Stimulated activated CD8-positive, alpha-beta memory T cell treated with anti-CD3 and anti-CD28 coated beads, Interleukin-15, amount 100 ng/mL, for 4 hours (primary cell): ENCODE measurements around the gene GTPBP6.
"Not testable (repeated sequence)": the region's sequence is repeated elsewhere in the genome, so short reads cannot be mapped to it uniquely, and the experiment has no call there.

ENCODE experiments used
- DNase-seq, 2 donors: peaks; one replicate each; pipeline ENCODE4 v3.0.0-alpha.2; 2020; ENCODE audit warnings: low read depth in 2 of 2

The GTPBP6 gene

DNA sequence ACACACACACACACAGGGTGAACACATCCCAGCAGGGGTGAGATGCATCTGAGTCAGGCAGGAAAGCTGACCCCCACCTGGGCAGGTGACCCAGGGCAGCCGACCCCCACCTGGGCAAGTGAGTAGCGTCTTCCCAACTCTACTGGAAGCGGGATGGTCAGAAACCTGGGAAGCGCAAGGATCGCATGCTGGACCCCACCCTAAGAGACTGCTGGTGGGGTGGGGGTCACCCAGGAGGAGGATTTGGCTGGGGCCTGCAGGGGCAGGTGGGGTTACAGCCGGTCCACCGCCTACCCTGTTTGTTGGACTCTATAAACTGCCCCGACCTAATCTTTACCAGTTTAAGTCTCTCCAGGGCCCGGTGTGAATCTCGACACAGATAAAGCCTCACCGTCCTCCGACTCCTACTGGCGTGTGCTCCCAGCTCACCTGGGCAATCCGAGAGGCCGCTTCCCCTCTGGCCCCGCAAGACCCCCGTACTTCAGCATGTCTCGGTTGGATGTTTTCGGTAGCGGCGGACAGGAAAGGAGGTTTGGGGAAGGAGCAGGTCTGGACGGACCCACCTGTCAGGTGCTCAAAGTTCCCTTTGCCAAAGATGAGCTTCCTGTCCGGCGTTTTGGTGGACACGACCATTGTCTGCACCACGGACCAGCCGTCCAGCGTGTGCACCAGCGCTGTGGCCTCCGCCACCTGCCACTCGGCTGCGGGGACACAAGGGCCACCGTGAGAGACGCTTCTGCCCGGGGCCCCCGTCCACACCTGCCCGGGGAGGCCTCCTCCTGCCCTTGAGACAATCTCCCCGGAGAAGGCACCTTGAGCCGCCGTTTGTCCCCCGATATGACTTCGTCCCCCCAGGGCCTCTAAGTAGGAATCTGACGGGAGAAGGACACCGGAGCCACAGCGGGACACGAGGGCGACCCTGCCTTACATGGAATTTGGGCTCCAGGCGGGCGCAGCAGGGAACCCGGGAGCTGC, 2.0 kb downstream of the GTPBP6 start:
- no peak for DNase-seq

DNA sequence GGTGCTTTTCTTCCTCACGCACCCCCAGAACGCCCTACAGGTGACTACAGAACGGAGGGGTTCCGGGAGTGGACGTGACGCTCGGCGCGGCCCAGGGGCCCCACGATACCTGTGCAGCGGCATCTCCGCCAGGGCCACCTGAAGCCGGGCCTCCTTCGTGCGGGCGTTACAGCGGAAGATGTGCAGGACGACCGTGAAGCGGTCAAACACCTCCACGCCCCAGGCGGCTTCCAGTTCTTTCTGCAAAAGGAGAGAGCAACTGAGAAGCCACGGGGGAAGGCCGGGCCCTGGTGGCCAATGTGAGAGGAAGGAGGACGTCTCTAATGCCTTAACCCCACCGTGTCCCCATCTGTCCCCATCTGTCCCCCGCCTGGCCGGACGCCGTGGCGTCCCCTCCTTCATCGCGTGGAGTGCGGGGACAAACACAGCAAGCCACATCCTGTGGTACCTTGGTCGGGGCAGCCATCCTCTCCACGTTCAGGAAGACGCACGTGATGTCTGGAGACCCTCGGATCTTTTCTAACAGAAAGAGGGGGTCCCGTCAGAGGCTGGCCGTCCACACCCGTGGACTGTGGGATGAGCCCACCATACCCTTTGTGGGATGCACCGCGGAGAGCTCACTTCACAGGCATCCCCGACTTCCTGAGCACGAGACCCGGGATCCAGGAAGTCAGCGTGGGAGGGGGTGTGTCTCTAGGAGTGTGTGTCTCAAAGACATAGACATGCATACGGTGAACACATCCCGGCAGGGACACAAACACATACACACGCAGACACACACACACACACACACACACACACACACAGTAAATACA, 3.6 kb downstream of the GTPBP6 start:
- DNase-seq = no peak

DNA sequence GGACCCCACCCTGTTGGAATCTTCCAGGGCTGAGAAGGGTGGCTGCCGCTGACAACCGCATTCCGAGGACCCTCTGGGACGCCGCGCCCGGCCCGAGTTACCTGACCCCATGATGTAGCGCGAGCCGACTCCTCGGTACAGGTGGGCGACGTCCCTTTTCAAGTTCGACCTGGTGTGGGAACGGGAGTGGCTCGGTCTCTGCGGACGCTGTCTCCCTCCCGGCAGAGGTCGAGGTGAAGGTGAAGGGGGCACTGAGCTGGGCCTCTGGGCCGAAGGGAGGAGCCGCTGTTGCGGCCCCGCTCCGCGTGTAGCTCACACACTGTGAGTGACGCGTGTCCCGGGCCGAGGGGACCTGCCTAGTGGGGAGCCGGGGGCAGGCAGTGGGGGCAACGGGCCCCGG, 4.5 kb downstream of the GTPBP6 start:
- no peak for DNase-seq

DNA sequence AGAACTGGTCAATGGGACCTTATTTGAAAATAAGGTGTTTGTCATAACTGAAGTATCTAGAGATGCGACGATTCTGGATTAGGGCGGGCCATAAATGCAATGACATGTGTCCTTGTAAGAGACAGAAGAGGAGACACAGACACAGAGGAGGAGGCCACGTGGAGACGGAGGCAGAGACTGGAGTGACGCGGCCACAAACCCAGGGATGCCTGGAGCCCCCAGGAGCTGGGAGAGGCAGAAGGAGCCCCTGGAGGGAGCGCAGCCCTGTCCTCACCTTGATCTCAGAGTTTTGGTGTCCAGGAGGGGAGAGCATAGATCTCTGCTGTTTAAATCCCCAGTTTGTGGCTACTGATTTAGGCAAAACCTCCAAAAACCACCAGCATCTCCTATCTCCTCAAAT, 5.0 kb downstream of the GTPBP6 start:
- DNase-seq = no peak

DNA sequence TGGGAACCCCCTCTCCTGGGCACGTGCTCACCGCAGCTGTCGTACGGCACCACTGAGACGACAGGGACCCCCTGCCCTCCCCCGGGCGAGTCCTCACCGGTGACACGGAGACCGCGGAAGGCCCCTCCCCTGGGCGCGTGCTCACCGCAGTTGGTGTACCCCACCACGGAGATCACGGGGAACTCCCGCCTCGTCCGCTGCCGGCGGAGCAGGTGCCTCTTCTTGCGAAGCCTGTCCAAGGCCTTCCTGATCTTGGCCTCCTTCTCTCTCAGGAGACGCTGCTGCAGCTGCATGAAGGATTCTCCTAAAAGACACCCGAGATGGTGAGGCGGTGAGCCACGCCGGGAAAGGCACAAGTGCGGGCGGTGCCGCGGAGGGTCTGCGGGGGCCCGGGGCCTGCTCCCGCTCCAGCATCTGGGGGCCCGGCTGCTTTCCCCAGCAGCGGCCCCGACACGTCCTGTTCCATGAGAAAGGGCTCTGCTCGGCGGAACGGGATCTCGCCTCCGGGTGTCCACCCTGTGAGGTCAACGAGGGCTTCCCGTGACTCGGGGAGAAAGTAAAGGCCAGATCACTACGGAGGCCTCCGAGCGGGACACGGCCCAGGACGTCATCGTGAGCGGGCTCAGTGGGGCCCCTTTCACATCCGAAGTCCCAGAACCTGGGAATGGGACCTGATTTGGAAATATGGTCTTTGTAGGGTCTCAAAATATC, 5.8 kb downstream of the GTPBP6 start:
- no peak for DNase-seq

DNA sequence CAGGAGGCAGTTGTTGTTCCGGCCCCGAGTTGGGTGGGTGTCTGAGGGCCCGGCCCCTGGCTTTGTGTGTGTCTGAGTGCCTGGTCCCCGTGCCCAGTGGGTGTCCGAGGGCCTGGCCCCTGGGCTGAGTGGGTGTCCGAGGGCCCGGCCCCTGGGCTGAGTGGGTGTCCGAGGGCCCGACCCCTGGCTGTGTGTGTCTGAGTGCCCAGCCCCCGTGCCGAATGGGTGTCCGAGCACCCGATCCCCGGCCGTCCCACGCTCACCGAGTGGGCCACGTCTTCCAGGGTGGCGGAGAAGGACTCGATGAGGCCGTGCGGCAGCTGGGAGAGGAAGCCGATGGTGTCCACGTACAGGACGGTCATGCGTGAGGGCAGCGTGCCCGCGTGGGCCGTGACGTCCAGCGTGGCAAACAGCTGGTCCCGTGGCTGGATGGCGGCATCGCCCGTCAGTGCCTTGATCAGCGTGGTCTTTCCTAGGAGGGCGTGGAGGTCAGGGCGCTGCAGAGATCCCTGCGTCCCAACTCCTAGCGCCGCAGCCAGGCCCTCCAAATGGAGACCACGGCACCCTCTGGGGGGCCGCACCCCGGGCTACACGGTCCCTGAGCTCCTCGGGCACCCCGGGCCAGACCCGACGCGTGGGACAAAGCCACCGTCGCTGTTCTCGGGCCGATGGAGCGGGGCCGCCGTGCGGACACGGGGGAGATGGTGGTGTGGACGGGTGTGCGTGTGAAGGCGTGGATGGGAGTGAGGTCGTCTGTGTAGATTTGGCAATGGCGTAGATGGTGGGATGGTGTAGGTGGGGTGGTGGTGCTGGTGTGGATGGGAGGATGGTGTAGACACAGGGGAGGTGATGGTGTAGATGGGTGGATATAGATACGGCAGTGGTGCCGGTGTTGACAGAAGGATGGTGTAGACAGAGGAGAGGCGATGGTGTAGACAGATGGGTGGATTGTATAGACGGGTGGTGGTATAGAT, 7.2 kb downstream of the GTPBP6 start:
- no peak for DNase-seq

DNA sequence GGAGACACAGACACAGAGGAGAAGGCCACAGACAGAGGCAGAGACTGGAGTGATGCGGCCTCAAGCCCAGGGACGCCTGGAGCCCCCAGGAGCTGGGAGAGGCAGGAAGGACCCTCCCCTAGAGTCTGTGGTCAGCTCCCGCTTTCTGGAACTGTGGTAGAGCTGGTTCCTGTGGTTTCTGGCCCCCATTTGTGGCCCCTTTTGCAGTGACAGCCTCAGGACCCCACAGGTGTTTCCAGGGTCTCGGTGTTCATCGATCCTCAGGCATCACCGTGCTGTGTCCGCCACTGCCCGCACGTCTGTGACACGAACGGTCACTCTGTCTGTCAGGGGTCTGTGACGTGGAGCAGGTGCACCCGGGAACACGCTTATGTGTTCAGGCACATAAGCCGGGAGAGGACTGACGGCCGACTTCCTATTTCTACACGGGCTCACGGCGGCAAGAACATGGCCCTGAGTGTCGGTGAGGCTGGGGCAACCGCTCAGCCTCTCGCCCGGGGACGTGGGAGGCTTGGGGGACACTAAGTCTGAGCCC, 7.9 kb downstream of the GTPBP6 start:
- DNase-seq = no peak

DNA sequence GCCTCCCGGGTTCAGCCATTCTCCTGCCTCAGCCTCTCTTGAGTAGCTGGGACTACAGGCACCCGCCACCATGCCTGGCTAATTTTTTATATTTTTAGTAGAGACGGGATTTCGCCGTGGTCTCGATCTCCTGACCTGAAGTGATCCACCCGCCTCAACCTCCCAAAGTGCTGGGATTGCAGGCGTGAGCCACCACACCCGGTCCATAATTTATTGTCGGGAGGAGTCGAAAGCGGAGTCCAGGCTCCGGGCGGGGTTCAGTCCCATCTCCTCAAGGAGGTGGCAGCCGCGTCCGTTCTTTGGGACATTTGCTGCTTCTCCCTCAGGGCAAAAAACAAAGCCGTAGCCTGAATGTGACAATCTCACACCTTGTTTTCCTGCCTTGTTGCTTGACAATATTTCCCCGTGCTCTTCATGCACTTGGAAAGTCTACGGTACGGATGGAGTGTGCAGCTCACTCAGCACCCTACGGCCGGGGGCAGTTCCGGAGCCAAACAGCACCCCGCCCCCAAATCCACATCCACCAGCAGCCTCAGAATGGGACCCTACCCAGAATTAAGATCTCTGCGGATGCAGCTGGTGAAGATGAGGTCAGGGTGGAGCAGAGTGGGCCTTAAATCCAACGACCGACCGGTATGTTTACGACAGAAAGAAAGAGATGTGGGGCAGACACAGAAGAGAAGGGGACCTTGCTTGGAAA, 9.6 kb downstream of the GTPBP6 start:
- DNase-seq = no peak

DNA sequence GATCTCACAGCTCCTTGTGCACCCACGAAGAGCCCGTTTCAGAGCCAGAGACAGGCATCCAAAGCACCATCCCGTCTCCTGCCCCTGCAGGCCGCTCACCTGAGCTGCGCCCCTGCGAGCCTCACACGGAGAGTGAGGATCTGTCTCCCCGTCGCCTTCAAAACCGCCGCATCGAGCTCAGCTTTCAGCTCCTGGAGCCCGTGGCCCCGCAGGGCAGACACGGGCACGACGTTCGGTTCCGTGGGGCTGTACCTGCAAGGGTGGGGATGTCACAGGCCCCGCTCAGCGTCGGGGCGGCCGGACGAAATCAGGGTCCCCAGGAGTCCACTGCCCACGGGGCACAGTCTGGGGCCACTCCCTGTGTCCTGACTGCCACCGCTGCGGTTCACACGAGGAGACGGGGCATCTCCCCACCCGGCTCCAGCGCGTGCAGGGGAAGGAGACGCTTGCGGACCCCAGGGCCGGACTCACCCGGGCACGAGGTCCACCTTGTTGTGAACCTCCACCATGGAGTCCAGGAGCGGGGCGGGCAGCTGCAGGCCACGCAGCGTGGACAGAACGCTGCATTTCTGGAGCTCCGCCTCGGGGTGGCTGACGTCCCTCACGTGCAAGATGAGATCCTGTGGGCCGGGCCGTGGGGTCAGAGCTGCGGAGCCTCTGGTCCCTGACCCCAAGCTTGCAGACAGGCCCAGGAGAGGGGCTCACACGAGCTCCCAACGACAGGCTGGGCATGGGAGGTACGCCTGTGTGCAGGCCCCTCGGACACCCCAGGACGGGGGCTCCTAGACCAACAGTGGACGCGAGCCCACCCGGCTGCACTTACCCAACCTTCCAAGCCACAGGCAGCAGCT, 11.1 kb downstream of the GTPBP6 start:
- DNase-seq = no peak

DNA sequence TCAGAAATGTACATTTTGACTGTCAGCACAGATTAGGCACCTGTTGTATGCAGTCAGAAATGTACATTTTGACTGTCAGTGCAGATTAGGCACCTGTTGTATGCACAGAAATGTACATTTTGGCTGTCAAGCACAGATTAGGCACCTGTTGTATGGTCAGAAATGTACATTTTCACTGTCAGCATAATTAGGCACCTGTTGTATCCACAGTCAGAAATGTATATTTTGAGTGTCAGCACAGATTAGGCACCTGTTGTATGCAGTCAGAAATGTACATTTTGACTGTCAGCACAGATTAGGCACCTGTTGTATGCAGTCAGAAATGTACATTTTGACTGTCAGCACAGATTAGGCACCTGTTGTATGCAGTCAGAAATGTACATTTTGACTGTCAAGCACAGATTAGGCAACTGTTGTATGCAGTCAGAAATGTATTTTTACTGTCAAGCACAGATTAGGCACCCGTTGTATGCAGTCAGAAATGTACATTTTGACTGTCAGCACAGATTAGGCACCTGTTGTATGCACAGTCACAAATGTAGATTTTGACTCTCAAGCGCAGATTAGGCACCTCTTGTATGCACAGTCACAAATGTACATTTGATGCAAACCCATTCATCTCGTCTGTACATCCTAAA, 11.9 kb downstream of the GTPBP6 start:
- not testable (repeated sequence) for DNase-seq

DNA sequence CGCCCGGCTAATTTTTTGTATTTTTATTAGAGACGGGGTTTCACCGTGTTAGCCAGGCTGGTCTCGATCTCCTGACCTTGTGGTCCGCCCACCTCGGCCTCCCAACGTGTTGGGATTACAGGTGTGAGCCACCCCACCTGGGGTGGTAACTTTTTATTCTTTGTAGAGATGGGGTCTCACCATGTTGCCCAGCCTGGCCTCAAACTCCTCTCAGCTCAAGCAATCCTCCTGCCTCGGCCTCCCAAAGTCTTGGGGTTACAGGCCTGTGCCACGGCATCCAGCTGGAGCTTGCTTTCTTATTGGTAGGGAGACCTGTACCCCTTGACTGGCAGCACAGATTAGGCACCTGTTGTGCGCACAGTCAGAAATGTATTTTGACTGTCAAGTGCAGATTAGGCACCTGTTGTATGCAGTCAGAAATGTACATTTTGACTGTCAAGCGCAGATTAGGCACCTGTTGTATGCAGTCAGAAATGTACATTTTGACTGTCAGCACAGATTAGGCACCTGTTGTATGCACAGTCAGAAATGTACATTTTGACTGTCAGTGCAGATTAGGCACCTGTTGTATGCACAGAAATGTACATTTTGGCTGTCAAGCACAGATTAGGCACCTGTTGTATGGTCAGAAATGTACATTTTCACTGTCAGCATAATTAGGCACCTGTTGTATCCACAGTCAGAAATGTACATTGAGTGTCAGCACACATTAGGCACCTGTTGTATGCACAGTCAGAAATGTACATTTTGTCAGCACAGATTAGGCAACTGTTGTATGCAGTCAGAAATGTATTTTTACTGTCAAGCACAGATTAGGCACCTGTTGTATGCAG, 12.6 kb downstream of the GTPBP6 start:
- not testable (repeated sequence) for DNase-seq

DNA sequence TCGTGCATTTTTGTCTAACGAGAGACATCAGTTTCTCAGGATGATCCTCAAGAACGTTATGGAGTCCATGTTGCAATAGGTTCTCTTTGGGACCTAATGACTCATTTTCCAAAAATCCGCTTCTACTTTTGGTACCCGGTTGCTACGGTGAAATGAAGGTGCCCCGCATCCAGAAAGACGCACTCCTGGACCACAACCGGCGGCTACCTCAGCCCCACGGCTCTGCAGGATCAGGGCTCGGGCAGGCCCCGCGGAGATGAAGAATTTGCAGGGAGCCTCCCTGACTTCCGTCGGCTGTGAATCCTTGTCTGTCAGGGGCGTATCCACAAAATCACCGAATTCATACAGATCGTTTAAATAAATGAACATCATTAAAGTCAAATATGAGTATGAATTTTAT, 15.6 kb downstream of the GTPBP6 start:
- DNase-seq = no peak

DNA sequence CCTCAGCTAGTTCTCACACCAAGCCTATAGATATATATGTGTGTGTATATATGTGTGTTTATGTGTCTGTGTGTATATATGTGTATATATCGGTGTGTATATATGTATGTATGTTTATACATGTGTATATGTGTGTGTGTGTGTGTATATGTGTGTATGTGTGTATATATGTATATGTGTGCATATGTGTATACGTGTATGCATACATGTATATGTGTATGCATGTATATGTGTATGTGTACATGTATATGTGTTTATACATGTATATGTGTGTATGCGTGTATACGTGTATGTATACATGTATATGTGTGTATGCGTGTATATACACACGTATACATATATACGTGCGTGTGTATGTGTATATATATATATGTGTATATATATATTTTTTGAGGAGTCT, 18.3 kb downstream of the GTPBP6 start:
- DNase-seq = no peak

DNA sequence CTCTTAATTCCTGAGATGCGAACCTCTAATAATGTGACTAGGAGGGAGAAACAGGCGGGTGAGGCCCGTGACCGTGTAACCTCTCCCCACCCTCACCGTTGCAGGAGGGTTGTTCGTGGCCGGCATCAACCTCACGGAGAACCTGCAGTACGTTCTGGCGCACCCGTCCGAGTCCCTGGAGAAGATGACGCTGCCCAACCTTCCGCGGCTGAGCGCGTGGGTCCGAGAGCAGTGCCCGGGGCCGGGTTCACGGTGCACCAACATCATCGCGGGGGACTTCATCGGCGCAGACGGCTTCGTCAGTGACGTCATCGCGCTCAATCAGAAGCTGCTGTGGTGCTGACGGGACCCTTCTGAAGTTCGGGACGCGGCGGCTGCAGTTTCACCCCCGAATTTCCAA, 19.6 kb downstream of the GTPBP6 start:
- DNase-seq = no peak

DNA sequence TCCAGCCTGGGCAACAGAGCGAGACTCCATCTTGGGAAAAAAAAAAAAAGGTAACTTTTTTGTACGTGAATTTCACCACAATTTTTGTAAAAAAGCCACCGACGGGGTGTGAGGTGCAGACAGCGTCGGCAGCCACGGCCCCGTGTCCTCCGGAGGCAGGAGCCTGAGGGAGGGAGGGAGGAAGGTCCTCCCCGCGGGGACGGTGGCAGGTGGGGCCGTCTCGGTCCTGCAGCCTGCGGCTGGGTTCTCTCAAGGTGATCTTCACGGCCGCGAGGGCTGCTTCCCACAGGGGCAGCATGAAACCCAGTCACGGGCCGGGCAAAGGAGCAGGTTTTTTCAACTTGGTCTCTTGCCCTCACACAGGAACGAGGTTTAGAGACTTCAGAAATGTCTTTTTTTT, 23.5 kb downstream of the GTPBP6 start:
- no peak for DNase-seq

DNA sequence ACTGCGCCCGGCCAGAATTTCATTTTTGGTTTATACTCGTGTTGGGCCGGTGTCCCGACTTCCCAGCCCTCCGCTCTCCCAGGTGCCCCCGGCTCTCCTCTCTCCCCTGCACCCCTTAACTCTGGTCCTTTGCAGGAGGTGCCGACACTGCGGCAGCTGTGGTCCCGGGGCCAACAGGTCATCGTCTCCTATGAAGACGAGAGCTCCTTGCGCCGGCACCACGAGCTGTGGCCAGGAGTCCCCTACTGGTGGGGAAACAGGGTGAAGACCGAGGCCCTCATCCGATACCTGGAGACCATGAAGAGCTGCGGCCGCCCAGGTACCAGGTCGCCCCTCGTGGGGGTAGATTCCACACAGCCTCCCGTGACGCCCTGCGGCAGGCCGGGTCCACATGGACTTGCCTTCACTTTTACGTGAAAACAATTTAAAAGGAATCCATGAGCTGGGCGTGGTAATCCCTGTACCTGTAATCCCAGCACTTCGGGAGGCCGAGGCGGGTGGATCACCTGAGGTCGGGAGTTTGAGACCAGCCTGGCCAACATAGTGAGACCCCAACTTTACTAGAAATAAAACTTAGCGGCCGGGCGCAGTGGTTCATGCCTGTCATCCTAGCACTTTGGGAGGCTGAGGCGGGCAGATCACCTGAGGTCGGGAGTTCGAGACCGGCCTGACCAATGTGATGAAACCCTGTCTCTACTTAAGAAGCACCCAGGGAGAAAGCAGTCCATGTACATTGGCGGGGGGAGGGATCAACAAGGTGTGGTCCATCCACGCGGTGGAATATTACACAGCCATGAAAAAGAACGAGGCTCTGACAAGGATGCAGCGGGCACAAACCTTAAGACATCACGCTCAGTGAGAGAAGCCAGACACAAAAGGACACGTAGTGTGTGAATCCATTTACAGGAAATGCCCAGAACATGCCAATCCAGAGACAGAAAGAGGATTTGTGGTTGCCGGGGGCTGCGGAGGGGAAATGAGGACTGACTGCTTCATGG, 25.4 kb downstream of the GTPBP6 start:
- no peak for DNase-seq
